HepG2 (cell line): ENCODE results near the gene UBL4B. TPM values are rescaled to one million over a fixed set of nuclear protein-coding genes. Genes with fewer than 3 reads are reported as not detected.

Experiments used
- E2F2 ChIP-seq: sonication (generic); formaldehyde crosslinking; IDR thresholded peaks from 2 replicates; pipeline ENCODE4 v1.4.0; 2020; ENCODE audit warnings: missing genetic modification reagents, borderline replicate concordance
- ZNF749 ChIP-seq: sonication (generic); formaldehyde crosslinking; IDR thresholded peaks from 2 replicates; pipeline ENCODE4 v1.8.0; 2022; ENCODE audit warnings: mild to moderate bottlenecking, missing genetic modification reagents, moderate library complexity, borderline replicate concordance
- polyA plus RNA-seq, 8 experiments: library from polyadenylated mRNA; depleted of rRNA in 3 of 8; stranded (reverse) in 7 of 8; unstranded in 1 of 8; fragments of >200 nt; fragmentation: Illumina TruSeq in 4 of 8; extraction: Trizol in 4 of 8; gene quantifications; 2 replicates each; pipeline versions ENCODE4 v1.2.1 to v1.2.3, GENCODE V29; 2011 to 2016; ENCODE audit warnings: low read depth in 4 of 8, missing spikeins in 1 of 8, mixed read lengths in 1 of 8; ENCODE audit not compliant: insufficient read depth in 1 of 8
- total RNA-seq, 5 experiments: library from RNA; depleted of rRNA; stranded (reverse); fragments of >200 nt; fragmentation: Illumina TruSeq; extraction: Trizol; gene quantifications; 2 replicates each; pipeline ENCODE4 v1.2.3, GENCODE V29; 2016; ENCODE audit warnings: low read depth in 1 of 5
- TF ChIP-seq, protein P1 (sequence below): sonication (generic); formaldehyde crosslinking; IDR thresholded peaks from 2 replicates; pipeline ENCODE4 v1.4.0; 2020; ENCODE audit warnings: missing genetic modification reagents
- TF ChIP-seq, protein P2 (sequence below): sonication (generic); formaldehyde crosslinking; IDR thresholded peaks from 2 replicates; pipeline ENCODE4 v1.4.0; 2020; ENCODE audit warnings: mild to moderate bottlenecking, missing genetic modification reagents, borderline replicate concordance
- TF ChIP-seq, protein P3 (sequence below), 2 experiments: sonication (generic) in 1 of 2; formaldehyde crosslinking in 1 of 2; IDR thresholded peaks; 2 replicates each; pipeline versions ENCODE4 v1.6.1 to v1.9.0; 2014 to 2022; ENCODE audit warnings: antibody characterized with exemption in 1 of 2, borderline replicate concordance in 1 of 2, inconsistent platforms in 1 of 2, low read depth in 1 of 2, missing genetic modification reagents in 1 of 2
- TF ChIP-seq, protein P4 (sequence below): sonication (generic); formaldehyde crosslinking; IDR thresholded peaks from 2 replicates; pipeline ENCODE4 v1.8.0; 2022; ENCODE audit warnings: mild to moderate bottlenecking, missing genetic modification reagents; ENCODE audit not compliant: insufficient replicate concordance

UBL4B gene
- total and polyA plus RNA-seq, 2 of the 13 experiments (the other 11 are each of a cell fraction or from before 2014, with no cell fraction given), result not detected

GRCh38 chr1:110155878-110156522 lies 43.8 kb downstream of the UBL4B start (continued):
- TF ChIP-seq, protein P1, sequence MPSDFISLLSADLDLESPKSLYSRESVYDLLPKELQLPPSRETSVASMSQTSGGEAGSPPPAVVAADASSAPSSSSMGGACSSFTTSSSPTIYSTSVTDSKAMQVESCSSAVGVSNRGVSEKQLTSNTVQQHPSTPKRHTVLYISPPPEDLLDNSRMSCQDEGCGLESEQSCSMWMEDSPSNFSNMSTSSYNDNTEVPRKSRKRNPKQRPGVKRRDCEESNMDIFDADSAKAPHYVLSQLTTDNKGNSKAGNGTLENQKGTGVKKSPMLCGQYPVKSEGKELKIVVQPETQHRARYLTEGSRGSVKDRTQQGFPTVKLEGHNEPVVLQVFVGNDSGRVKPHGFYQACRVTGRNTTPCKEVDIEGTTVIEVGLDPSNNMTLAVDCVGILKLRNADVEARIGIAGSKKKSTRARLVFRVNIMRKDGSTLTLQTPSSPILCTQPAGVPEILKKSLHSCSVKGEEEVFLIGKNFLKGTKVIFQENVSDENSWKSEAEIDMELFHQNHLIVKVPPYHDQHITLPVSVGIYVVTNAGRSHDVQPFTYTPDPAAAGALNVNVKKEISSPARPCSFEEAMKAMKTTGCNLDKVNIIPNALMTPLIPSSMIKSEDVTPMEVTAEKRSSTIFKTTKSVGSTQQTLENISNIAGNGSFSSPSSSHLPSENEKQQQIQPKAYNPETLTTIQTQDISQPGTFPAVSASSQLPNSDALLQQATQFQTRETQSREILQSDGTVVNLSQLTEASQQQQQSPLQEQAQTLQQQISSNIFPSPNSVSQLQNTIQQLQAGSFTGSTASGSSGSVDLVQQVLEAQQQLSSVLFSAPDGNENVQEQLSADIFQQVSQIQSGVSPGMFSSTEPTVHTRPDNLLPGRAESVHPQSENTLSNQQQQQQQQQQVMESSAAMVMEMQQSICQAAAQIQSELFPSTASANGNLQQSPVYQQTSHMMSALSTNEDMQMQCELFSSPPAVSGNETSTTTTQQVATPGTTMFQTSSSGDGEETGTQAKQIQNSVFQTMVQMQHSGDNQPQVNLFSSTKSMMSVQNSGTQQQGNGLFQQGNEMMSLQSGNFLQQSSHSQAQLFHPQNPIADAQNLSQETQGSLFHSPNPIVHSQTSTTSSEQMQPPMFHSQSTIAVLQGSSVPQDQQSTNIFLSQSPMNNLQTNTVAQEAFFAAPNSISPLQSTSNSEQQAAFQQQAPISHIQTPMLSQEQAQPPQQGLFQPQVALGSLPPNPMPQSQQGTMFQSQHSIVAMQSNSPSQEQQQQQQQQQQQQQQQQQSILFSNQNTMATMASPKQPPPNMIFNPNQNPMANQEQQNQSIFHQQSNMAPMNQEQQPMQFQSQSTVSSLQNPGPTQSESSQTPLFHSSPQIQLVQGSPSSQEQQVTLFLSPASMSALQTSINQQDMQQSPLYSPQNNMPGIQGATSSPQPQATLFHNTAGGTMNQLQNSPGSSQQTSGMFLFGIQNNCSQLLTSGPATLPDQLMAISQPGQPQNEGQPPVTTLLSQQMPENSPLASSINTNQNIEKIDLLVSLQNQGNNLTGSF, result no peak
- TF ChIP-seq E2F2 (no peak), ZNF749 (CRISPR knock-in tag) (0 out of 2 replicates have a peak, but pooled peaks have one; percentile 79)
- TF ChIP-seq, protein P2, sequence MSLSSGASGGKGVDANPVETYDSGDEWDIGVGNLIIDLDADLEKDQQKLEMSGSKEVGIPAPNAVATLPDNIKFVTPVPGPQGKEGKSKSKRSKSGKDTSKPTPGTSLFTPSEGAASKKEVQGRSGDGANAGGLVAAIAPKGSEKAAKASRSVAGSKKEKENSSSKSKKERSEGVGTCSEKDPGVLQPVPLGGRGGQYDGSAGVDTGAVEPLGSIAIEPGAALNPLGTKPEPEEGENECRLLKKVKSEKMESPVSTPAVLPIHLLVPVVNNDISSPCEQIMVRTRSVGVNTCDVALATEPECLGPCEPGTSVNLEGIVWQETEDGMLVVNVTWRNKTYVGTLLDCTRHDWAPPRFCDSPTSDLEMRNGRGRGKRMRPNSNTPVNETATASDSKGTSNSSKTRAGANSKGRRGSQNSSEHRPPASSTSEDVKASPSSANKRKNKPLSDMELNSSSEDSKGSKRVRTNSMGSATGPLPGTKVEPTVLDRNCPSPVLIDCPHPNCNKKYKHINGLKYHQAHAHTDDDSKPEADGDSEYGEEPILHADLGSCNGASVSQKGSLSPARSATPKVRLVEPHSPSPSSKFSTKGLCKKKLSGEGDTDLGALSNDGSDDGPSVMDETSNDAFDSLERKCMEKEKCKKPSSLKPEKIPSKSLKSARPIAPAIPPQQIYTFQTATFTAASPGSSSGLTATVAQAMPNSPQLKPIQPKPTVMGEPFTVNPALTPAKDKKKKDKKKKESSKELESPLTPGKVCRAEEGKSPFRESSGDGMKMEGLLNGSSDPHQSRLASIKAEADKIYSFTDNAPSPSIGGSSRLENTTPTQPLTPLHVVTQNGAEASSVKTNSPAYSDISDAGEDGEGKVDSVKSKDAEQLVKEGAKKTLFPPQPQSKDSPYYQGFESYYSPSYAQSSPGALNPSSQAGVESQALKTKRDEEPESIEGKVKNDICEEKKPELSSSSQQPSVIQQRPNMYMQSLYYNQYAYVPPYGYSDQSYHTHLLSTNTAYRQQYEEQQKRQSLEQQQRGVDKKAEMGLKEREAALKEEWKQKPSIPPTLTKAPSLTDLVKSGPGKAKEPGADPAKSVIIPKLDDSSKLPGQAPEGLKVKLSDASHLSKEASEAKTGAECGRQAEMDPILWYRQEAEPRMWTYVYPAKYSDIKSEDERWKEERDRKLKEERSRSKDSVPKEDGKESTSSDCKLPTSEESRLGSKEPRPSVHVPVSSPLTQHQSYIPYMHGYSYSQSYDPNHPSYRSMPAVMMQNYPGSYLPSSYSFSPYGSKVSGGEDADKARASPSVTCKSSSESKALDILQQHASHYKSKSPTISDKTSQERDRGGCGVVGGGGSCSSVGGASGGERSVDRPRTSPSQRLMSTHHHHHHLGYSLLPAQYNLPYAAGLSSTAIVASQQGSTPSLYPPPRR (CRISPR knock-in tag), result no peak
- TF ChIP-seq, protein P3, sequence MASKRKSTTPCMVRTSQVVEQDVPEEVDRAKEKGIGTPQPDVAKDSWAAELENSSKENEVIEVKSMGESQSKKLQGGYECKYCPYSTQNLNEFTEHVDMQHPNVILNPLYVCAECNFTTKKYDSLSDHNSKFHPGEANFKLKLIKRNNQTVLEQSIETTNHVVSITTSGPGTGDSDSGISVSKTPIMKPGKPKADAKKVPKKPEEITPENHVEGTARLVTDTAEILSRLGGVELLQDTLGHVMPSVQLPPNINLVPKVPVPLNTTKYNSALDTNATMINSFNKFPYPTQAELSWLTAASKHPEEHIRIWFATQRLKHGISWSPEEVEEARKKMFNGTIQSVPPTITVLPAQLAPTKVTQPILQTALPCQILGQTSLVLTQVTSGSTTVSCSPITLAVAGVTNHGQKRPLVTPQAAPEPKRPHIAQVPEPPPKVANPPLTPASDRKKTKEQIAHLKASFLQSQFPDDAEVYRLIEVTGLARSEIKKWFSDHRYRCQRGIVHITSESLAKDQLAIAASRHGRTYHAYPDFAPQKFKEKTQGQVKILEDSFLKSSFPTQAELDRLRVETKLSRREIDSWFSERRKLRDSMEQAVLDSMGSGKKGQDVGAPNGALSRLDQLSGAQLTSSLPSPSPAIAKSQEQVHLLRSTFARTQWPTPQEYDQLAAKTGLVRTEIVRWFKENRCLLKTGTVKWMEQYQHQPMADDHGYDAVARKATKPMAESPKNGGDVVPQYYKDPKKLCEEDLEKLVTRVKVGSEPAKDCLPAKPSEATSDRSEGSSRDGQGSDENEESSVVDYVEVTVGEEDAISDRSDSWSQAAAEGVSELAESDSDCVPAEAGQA (IDR thresholded peaks at IDR 0.05; ENCODE audit: low read depth), result no peak
- TF ChIP-seq, protein P3 (CRISPR knock-in tag; IDR thresholded peaks at IDR 0.05; ENCODE audit: borderline replicate concordance), result 0 out of 2 replicates have a peak, but pooled peaks have one; percentile 65
- TF ChIP-seq, protein P4, sequence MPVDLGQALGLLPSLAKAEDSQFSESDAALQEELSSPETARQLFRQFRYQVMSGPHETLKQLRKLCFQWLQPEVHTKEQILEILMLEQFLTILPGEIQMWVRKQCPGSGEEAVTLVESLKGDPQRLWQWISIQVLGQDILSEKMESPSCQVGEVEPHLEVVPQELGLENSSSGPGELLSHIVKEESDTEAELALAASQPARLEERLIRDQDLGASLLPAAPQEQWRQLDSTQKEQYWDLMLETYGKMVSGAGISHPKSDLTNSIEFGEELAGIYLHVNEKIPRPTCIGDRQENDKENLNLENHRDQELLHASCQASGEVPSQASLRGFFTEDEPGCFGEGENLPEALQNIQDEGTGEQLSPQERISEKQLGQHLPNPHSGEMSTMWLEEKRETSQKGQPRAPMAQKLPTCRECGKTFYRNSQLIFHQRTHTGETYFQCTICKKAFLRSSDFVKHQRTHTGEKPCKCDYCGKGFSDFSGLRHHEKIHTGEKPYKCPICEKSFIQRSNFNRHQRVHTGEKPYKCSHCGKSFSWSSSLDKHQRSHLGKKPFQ (CRISPR knock-in tag), result no peak
